Embryonic facial prominence (tissue), 1 donor: ENCODE results near the gene CLMN.
A peak's percentile ranks its signal among the peaks of the same experiment; 100 is the strongest.
"Not testable (repeated sequence)": the region's sequence is repeated elsewhere in the genome, so short reads cannot be mapped to it uniquely, and the experiment has no call there.

Source experiments
- DNase-seq: peaks from one replicate; pipeline ENCODE4 v3.0.0-alpha.2; 2016; ENCODE audit errors: extremely low spot score

CLMN gene

DNA sequence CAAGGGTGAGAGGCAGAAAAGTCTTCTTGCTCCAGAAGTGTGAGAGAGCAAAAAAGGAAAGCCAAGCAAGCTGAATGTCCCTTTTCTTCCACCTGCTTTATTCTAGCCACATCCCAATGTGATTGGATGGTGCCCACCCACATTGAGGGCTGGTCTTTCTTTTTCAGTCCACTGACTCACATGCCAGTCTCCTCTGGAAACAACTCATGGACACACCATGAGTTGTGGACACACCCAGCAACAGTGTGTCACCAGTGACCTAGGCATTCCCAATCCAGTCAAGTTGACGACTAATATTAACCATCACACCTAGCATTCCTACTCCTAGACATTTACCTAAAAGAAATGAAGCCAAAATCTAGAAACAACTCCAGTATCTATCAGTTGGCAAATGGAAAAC is 155.2 kb downstream of the CLMN start:
- DNase-seq: no peak

DNA sequence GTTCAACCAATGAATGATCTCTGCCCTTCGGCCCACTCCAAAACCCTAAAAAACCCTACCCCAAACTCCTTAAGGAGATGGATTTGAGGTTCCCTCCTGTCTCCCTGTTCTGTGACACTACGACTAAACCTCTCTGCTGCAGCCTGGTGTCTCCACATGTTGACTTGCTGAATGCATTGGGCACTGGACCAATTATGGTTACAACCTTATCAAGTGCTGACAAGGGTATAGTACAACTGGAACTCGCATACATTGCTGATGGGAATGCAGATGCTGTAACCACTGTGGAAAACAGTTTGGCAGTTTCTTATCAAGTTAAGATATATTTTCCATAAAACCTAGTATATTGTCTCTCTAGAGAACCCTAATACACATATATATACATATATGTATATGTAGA is 156.0 kb downstream of the CLMN start:
- no peak for DNase-seq

DNA sequence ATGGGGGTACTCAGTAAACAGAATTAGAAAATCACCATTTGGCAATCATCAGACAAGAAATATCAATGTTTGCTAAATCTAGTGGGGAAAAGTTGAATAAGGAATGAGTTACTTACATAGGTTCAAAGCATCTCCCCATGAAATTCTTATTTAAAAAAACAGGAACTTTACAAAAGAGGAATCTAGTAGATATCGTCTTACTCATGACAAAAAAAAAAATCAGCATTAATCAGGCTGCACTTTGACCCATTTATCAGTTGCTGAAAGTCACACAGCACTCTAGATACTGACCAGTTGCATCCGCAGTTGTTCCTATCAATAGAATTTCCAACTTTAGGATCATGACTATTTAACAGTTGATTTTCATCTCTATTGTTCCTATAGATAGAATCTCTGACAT is 156.6 kb downstream of the CLMN start:
- no peak for DNase-seq

DNA sequence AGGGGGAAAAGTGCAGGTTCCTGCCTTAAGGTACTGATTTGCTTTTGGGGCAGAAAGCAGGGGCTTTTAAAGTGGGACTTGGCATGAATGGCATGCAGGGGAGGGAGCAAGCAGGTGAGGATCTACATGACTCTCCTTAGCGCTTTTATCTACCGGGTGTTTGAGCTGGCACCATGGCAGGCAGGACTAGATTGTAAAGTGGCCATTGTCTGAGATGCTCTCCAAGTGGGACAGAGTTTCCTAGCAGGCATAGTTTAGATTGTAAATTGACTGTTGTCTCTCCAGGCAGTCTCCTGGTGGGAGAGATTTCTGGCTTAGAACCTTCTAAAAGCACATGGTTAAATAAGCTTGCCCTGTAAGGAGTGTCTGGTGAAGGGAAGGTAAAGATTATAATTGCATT is 157.1 kb downstream of the CLMN start:
- no peak for DNase-seq

DNA sequence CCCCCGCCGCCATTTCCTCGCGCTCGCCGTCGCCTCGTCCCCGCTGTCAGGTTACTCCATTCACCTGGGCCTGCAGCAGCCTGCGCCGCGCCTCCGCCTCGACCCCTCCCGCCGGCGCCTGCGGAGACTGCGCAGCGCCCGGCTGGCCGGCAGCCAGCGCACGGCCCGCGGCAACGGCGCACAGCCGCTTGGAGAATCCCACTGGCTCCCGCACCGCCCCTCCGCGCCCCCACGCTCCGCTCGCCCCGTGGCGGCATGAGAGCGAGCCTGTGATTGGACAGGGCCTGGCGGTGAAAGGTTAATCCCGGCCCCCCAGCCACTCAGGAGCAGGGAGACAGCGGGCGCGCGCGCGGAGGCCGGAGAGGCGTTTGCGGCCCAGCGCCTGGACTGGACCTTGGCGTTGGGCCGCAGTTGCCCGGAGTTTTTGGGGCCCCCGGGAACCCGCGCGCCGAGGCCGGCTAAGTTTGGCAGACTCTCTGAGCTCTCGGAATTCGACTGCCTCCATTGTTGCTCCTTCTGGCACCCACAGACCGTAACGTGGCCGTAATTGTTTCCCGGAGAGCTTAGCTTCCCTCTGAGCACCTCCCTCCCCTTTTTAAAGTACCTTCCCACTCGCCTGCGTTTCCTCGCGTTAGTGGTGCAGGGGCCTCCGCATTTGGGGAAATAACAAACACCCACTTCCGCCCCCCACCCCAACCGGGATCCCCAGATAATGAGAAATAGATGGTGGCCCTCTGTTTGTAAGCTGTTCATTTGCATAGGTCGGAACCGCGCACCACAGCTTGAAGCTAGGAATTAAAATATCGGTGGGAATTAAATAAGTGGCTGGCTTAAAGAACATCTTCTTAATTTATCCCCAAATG is 162.2 kb downstream of the CLMN start, which contains the start of gene DICER1:
Gene DICER1 (minus strand): TSS at position 203 of the 863 bp plus-strand sequence. CDS start 24,071 bp downstream, outside the sequence.
- peak; percentile 89 for DNase-seq

DNA sequence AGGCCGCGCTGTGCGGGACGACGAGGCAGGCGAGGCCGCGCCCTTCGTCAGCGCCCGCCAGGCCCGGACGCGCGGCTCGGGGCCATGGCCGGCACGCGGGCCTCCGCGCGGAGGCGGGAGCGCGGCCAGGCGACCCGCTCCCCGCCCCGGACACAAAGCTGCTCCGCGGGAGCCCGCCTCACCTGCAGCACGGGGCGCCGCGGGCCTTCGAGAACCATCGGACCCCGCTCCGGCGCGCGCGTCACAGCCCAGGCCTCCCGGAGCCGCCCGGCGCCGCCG is 162.7 kb downstream of the CLMN start:
- no peak for DNase-seq

DNA sequence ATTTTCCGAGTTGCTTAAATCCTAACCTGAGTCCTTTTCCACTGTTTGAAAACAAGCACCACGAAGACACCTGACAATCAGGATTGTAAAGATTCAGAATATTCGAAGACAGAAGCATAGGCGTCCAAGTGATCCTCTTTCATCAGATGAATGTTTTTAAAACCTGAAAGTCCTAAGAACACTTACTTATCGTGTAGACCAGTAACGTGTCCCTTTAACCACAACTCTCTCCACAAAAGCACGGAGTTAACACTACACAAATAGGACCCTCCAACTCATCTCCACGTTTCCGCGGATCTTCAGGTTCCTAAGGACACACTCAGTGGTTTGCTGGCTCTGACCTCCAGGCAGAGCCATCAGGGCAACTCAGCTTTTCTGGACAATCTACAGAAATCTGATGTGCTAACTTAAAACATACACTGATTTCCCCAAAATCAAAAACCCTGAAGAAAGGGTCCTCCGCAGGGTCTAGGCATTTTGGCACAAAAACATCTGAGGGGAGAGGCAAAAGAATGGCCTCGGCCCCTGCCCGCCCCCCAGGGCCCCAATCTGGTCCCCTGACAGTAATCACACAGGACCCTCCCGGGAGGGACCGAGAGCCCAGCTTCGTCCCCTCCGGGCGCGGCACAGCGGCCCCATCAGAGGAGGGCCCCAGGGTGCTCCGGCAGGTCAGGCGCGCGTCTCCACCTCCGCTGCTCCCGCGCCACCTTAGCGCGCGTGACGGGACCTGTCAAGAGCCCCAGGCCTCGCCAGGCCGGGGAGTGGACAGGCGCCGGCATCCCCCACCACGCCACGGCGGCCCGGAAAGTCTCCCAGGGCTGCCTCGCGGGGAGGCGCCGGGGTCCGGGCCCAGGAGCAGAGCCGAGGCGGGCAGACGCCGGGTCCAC is 163.3 kb downstream of the CLMN start:
- DNase-seq: no peak

DNA sequence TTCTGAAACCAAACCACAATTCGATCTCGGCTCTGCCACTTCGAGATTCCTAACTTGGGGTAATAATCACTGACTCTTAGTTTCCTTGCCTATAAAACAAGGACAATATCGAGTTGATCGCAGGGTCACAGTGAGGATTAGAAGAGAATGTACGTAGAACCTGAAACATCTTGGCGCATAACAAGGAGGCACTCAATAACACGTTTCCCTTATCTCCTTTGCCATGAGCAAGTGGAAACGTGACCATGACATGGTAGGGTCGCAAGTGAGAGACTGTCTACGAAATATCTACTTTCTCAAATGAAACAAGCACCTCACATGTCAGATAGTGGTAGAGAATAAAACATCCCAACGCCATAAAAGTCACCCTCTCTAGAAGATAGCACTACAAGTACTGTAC is 164.7 kb downstream of the CLMN start:
- DNase-seq: no peak

DNA sequence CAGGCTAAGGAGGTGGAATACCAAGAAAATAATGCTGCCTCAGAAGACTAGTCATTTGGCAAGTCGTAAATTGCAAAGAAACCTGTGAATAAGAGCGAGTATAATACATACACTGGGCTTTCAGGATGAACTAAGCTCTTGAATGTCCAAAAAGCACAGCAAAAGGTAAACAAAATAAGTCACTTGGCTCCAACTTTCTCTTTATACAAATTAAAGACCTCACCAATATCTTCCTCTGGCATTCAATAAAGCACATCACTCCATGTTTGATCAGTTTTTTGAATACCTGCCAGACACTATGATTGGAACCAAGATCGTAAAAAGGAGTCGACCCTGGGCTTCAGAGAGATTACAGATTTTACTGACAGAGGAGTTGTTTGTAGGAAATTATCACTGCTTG is 165.8 kb downstream of the CLMN start:
- DNase-seq: no peak

DNA sequence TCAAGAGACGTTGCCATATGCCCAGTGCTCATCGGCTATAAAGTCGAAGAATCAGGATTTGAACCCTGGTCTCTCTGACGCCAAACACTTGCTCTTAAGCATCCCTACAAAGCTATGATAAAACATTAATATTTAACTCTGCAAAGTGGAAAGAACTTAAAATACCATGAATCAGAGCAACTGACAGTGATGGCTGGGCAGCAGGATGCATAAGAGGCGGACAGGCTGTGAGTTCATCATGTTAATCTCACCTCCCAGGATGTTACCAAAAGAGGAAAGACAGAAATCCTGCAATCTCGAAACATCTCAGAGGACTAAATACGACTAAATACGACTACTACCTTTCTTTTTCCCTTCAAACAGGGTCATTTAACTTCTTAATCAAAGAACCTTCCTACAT is 168.1 kb downstream of the CLMN start:
- no peak for DNase-seq

DNA sequence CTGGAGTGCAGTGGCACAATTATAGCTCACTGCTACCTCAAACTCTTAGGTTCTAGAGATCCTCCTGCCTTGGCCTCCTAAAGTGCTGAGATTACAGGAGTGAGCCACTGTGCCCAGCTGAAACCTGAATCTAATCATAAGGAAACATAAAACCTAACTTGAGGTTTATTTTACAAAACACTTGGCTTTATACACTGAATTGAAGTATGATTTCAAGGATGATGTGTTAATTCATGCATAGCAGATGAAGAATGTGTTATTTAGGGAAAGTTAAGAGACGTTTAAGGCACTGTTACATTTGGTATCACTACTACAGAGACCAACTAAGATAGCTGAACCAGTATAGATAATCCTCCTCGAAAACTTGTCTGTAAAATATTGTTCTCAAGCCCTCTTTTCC is 168.8 kb downstream of the CLMN start:
- no peak for DNase-seq

DNA sequence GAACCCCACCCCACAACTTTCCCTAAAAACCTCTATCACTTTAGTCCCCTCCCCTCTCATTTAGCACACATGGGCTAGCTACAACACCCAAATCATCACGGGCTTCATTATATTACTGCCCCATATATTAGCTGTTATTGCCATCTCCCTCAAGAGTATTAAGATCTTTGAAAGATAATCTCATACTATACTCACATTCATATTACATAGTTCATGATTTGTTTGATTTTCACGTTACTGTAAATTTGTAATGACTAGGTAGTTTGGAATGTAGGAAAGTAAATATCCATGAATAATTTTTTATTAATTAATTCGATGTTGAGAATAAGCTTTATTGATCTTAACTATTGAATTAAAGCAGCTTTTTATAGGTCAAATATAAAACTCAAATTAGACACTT is 170.3 kb downstream of the CLMN start:
- no peak for DNase-seq

DNA sequence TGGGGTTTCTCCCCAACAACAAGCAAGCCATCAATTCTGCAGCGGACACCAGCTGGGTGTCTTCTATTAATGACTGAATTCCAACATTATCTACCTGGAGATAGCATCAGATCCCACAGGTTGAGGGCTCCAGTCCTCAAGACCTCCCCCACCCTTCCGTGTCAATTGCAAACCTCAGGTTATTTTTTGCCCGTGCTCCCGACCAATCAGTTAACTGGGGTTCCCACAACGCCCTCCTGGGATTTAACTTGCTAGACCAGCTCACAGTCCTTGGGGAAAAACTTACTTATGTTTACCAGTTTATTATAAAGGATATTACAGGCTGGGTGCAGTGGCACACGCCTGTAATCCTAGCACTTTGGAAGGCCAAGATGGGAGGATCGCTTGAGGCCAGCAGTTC is 172.1 kb downstream of the CLMN start:
- no peak for DNase-seq

DNA sequence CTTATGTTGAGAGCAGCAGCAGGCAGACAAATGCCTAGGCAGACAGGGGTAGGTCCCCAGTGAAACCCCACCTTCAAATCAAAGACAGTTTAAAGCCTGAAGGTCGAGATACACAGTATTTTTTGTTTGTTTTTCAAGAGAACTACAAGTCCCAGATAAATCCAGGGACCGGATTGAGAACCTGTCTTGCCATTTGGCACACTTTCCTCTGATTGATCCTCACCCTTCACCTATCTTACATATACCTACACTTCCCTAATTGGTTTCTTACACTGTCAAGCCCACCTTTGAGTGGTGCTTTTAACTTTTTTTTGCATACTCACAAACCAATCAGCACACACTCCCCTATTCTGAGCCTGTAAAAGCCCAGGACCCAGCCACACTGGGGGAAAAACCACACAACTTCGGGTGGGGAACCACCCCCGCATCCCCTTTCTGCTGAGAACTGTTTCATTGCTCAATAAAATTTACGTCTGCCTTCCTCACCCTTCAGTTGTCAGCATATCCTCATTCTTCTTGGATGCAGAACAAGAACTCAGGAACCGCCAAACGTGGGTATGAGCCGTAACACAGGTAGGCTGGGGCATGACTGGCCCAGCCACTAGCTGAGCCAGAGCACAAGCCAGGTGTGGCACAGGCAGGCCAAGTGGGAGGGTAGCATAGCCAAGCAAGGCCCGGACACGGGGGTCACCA is 173.5 kb downstream of the CLMN start:
- no peak for DNase-seq

DNA sequence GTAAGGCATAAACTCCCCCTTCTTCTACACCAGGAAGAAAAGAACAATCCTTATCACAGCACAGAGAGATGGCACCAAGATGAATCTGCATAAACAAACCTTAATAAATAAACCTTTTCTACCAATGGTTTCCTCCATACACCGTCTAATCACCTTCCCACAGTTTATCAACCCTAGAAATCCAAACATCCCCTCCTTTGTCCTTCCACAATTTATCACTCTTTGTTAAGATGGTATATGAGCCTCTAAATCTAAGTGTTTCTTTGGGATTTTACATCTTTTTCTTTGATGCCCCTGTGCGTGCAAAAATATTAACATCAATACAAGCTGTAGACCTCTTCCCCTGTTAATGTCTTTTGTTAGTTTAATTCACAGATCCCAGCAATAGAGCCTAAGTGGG is 174.9 kb downstream of the CLMN start:
- no peak for DNase-seq

DNA sequence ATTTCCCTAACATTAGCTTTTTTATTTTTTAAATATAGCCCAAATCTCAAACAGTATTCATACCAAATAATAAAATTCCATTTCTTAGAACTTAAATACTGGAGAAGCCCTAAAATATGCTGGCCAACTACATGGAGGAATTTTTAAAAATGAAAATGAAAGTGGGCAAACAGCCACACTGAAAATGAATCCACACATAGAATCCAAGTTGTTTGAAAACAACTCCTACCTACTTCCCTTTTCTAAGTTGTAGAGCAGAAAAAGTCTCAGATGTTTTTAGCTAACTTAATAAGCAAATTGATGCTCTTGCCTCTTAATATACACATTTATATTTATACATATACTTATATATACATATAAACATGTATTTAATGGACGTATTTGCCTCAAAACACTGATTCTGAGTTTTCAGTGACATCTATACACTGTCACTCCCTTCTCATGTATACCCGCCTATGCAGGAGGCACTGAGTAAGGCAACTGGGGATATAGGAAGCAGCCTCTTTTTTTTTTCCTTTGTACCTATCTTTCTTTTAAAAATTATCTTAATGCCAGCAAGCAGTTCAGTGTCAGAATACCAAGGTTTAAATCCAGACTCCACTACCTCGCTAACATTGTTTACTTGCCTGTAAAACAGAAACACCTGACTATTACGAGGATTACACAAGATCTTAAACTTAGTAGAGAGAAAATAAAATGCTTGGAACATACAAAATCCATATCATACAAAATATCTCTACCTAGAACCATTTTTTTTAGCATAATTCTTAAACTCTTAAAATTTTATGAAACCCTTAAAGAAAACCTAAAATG is 175.7 kb downstream of the CLMN start:
- no peak for DNase-seq

DNA sequence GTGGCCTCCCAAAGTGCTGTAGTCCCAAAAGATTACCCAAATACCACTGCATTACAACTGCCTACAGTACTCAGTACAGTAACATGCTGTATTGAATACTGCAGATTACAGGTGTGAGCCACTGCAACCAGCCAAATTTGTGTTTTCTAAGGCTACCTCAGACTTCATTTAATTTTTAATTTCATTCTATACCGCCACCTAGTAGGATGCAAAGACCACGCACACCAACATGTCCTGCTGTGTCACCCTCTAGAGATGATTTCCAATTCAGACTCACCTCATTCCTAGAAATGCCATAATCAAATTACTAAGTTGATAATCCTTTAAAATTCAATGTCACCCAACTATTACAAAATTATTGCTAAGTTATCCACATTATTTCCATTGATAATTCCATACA is 177.5 kb downstream of the CLMN start:
- no peak for DNase-seq

DNA sequence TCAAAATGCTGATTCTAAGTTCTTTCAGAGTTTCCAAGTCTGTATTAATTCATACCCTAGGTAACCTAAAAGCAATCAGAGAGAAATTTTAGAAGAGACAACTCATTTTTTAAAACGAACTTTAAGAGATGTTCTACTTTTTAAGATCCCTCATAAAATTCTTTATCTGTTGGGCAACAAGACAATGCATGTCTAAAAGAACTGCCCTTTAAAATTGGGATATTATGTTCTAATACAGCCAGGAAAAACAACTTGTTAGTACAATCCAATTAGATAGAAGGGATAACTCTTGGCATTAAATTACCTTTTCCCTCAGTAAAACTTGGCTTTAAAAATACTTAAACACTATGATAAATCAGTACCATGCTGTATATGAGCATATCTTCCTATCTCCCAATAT is 178.0 kb downstream of the CLMN start:
- no peak for DNase-seq

DNA sequence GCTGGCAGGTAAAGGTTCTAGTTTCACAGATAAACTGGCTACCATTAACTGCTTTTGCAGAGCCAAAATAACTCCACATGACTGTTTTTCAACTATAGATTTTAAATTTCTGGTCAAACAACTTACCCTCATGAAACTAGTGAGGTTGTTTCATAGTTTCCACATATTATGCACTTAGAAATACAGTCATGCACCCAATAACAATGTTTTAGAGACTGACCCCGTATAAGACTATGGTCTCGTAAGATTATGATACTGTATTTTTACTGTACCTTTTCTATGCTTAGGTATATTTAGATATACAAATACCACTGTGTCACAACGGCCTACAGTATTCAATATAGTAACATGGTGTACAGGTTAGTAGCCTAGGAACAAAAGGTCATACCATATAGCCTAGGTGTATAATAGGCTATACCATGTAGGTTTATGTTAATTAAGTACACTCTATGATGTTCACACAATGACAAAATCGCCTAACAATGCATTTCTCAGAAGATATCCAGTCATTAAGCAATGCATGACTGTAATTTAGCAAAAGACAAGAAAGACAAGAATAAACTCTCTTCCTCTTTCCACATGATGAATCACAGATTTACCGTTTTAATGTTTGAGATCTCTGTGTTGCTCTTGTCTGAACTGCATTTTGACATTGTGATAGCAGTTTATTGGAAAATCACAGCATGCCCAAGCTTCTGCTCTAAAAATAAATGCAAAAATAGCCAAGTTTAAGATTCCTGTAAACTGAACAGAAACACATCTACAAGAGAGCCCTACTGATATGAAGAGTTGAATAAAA is 179.4 kb downstream of the CLMN start:
- no peak for DNase-seq

DNA sequence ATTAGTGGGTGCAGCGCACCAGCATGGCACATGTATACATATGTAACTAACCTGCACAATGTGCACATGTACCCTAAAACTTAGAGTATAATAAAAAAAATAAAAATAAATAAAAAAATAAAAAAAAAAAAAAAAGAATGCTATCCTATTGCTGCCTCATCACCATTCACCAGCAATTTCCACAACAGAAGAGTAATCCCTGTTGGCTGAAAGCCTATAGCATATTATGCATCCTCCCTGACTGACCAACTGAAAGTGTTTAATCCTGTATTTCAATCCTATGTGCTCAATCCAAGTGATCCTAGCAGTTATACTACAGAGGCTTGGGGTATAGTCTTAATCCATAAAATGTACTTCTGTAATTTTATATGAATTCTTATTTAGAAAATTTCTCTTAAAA is 180.8 kb downstream of the CLMN start:
- DNase-seq: no peak

DNA sequence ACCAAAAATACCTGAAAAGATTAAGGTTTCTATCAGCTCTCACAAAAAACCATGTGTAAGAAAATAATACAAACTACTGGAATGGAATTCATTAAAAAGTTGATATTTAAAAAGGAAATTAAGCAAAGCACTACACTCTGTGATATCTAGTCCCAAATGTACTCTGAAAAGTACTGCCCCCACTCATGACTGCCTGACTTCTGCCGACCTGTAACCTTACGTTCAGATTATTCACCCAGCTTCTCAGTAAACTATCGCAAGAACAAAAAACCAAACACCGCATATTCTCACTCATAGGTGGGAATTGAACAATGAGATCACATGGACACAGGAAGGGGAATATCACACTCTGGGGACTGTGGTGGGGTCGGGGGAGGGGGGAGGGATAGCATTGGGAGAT is 181.3 kb downstream of the CLMN start:
- DNase-seq: not testable (repeated sequence)
